Frontal cortex (tissue), 4 donors: ENCODE data around the gene TMEM270. TPM values are rescaled to one million over a fixed set of nuclear protein-coding genes. Genes with fewer than 3 reads are reported as not detected.
"Not testable (repeated sequence)": the region's sequence is repeated elsewhere in the genome, so short reads cannot be mapped to it uniquely, and the experiment has no call there.

ENCODE experiments used
- DNase-seq, 2 donors: peaks; one replicate each; pipeline ENCODE4 v3.0.0; 2012; ENCODE audit warnings: low spot score in 2 of 2
- FAIRE-seq: peaks from 2 replicates; lab custom pipeline; 2012; peaks lifted over from hg19 to GRCh38; lab: Jason Lieb, UNC
- total RNA-seq: library from RNA; depleted of rRNA; stranded (reverse); fragments of >200 nt; gene quantifications from one replicate; pipeline ENCODE4 v1.2.3, GENCODE V29; 2014
- donor health status: control.
- donor health status: control.
- donor health status: control.

TMEM270 gene, protein sequence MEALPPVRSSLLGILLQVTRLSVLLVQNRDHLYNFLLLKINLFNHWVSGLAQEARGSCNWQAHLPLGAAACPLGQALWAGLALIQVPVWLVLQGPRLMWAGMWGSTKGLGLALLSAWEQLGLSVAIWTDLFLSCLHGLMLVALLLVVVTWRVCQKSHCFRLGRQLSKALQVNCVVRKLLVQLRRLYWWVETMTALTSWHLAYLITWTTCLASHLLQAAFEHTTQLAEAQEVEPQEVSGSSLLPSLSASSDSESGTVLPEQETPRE
- total RNA-seq = not detected

DNA sequence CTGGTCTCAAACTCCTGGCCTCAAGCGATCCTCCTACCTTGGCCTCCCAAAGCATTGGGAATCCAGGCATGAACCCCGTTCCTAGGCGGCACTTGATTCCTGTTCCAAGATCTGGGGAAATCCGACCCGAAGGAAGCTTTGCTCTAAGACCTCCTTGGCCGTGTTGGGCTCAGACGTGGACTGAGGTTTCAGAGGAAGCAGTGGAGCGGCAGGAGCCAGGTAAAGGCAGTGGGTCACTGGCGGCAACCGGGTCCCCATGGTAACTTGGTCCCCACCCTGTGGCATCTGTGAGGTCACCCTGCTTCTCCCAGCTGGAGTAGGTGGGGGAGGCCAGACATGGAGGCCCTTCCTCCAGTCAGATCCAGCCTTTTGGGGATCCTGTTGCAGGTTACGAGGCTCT is at the start of gene TMEM270:
Gene TMEM270 (plus strand): TSS at position 301 of the 400 bp plus-strand sequence. CDS start 36 bp downstream, at position 337.
- no peak for FAIRE-seq
- no peak for DNase-seq

DNA sequence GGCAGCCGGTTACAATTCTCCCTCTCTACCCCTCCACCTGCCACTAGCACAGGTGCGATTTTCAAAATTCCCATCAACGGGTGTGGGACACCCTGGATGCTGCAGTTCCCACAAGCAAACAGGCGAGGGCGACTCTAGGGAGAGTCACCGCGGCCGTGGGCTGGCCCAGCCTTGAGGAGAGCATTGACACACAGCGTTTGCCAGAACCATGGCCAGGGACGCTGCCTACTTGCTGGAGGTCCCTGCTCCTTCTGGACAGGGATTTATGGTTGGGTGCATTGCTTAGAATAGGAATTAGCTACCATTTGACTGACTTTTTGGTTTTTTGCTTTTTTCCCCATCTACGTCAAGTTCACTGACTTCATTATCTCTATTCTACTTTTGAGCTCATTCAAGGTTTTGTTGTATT is 49.2 kb upstream of the TMEM270 start:
- DNase-seq (no peak), FAIRE-seq (no peak)

DNA sequence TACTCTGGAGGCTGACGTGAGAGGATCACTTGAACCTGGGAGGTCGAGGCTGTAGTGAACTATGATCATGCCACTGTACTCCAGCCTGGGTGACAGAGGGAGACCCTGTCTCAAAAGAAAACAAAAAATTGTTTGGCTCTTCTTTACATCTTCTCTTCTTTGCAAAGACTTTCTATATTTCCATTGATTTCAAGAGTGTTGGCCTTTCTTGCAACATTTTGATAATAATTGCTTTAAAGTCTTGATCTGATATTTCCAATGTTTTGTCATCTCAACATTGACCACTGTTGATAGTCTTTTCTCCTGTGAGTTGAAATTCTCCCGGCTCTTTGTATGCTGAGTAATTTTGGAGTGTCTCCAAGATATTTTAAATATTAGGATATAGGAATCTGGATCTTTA is 48.0 kb upstream of the TMEM270 start:
- no peak for DNase-seq
- FAIRE-seq = no peak

DNA sequence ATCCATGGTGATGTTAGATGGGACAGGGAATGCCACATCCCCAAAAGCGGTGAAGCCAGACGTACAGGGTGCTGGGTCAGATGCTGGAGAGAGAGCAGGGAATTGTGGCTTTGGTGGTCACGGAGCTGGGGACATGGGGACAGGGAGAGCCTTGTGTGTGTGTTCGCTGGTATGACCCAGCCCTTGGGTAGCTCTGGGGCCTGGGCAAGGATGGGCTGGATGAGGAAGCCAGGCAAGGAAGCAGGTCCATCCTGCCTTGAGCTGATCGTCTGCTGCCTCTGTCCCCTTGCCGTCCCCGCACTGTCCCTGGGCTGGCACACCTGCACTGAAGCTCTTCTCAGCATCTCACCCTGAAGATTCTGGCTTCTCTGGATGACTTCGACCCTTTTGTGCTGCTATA is 45.5 kb upstream of the TMEM270 start:
- FAIRE-seq = no peak

DNA sequence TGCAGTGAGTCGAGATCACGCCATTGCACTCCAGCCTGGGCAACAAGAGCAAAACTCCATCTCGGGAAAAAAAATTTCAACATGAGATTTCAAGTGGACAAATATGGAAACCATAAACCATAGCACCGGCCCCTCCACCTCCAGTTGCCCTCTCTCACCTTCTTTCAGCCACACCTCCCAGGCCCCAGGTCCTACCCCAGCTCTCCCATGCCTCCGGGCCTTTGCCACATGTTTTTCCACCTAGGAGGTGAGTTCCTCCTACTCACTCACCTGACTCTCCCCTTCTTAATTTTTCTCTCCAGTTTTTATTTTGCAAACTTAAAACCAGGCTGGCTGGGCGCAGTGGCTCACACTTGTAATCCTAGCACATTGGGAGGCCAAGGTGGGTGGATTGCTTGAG is 43.8 kb upstream of the TMEM270 start:
- FAIRE-seq (no peak), DNase-seq (no peak)

More for the DNA sequence above, 45.5 kb upstream of the TMEM270 start:
- no peak for DNase-seq

DNA sequence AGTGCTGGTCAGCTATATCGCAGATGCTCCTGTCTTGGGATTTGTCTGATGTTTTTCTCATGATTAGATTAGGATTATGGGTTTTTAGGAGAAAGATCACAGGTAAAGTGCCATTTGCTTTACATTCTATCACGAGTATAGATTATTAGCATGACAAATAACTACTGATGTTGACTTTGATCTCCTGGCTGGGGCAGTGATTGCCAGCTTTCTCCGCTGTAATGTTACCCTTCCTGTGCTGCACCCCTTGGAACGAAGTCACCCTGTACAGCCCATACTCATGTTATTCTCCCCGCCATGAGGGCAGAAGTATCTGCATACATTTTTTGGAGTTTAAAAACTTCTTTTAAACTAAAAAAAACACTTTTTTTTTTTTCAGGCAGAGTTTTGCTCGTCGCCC is 40.9 kb upstream of the TMEM270 start:
- FAIRE-seq = no peak
- DNase-seq = no peak

DNA sequence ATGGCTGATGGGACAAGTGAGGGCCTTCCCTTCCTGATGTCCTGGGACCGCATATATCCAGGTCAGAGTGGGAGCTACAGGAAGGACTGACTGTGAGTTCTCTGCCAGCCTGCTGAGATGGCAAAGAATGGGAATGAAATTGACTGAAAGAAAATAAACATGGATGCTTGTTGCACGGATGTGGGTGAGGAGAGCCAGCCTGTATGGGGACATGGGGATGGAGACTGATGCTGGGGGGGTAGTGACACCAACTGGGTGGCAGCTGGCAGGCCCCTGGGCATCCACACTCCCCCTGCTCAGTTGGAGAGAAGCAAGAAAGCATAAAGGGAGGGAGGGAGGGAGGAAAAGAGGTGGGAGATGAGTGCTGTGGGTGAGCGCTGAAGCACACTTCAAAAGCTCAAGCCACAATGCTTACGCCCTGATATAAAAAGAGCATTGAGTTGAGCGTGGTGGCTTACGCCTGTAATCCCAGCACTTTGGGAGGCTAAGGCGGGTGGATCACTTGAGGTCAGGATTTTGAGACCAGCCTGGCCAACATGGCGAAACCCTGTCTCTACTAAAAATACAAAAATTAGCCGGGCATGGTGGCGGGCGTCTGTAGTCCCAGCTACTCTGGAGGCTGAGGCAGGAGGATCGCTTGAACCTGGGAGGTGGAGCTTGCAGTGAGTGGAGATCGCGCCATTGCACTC is 39.2 kb upstream of the TMEM270 start:
- not testable (repeated sequence) for FAIRE-seq, DNase-seq

DNA sequence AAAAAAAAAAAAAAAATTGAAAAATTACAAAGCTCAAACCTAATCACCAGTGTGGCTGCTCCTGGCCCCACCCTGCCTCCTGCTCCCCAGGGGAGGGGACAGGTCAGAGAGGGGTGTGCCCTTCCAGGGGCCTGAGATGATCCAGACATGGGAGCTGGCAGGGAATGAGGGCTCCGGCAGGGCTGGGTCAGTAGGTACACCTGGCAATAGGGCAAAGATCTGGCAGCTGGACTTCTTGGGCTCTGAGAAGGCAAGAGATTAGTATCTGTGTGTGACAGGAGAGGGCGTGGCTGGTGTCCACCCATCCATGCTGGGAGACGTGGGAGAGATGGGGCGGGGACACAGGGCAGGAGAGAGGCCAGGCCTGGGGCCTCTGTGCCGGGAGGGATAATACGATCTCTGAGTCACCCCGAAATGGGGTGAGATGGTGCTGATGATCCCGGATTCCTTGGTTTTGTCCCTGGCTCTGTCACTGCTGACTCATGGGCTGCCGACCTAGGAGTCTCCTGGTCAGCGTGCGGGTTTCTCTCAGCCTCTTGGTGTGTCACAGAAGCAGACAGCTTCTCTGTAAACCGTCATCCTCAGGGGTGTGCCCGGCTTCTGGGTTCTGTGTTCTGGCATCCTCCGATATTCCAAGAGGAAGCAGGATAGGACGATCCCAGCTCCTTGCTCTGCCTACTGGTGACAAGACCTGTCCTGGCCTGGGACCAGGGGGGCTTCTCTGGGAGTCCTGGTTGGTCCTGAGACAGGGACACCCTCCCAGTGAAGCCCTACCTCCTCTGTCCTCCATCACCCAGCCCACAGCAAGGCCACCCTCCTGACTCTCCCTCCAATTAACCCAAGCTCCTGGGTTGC is 38.4 kb upstream of the TMEM270 start:
- FAIRE-seq (no peak), DNase-seq (no peak)

DNA sequence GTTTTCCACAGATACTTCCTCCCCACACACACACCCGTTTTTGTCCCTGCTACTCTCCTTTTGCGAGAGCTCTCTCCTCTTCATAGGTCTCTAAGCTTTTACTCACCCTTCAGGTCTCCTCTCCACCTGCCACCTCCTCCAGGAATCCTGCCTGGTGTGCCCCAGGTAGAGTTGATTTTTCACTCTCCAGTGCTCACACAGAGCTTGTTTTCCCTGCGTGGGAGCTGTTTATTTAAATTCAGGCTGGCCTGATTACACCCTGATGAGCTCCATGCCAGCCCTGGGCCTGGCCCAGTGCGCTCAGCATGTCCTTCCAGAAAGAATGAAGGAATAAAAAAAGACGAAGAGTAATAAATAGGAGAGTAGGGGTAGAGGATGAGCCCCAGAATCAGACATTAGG is 37.7 kb upstream of the TMEM270 start:
- FAIRE-seq = no peak
- no peak for DNase-seq

DNA sequence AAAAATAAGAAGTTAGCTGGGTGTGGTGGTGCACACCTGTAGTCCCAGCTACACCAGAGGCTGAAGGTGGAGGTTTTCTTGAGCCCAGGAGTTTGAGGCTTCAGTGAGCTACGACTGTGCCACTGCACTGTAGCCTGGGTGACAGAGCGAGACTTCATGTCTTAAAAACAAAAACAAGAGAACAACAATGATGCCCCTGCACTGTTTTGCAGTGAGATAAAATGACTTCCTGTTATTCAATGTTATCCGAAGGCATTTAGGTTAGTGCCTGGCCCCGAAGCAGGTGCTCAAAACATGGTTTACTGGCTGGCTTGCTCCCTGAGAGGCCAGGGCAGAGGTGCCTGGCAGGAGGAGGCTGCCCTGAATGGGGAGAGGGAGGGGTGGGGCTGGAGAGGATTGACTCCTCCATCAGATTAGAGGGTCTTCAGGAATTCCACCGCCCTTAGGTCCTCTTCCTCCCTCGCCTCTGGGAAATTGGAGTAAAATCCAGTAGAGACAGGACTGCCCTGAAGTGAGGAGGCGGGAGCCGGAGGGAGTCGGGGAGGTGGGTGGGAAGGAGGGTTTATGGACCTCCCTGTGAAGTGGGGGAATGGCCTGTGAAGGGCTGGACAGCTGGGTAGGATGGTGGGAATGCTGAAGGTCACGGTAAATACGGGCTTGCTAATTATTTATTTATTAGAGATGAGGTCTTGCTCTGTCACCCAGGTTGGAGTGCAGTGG is 36.9 kb upstream of the TMEM270 start:
- FAIRE-seq (no peak), DNase-seq (no peak)

DNA sequence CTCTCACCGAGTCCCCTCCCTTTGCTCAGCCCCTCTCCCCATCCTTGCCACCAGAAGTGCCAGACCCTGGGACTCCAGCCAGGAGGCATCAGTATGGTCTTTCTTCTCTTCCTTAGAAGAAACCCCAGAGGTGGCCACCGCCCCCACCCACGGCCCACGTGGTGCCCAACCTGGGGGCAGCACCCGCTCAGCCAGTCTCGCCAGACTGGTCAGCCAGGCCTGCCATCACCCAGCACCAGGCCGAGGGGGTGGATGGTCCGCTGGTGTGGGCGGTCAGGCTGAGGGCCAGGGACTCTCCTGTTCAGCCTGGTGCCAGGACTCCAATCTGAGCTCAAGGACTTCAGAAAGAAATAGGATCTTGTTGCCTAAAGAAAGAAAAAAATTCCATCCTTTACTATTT is 36.0 kb upstream of the TMEM270 start:
- FAIRE-seq = no peak
- no peak for DNase-seq

DNA sequence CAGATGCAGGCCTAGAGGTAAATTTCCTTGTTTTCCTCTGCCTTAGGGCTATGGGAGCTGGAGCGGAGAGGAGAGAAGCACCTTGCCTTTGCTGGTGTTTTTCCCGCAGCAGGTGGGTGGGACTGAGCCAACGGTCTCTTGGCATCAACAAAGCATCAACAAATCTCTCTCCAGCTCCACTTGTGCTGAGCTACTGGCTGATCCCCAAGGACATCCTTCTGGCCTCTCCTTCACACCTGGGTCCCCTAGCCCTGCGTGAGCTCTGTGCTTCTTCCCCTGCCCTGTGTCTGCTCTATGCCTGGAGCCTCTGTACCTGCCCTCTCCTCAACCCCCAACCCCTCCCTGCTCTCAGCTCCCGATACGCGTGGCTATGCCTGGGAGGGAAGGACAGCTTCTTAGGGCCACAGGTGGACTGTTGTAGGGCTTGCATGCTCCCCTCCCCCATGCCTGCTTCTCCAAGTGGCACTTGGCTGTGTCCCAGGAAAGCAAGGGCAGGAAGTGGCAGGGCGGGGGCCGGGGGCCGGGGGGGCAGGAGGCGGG is 33.3 kb upstream of the TMEM270 start:
- FAIRE-seq = no peak
- DNase-seq = no peak

DNA sequence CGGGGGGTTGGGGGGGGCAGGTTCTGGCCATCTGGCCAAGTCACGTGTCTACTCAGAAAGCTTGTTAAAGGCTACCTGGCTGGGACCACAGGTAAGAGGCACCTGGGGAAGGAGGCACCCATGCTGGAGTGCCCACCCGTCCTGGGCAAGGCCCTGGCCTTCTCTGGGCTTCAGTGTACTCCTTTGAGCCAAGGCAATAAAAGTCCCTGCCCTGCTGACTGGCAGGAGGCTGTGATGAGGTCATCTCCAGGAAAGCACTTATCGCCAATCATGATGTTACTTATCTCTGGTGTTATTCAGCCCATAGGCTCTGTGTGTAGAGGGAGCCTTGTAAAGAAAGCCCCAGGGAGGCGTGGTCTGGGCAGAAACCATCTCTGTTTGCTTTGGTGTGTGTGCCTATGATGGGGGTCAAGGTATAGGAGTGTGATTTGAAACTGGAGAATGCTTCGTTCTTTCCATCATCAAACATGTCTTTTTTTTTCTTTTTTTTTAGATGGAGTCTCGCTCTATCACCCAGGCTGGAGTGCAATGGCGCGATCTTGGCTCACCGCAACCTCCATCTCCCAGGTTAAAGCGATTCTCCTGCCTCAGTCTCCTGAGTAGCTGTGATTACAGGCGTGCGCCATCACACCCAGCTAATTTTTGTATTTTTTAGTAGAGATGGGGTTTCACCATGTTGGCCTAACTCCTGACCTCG is 32.7 kb upstream of the TMEM270 start:
- FAIRE-seq (no peak), DNase-seq (no peak)

DNA sequence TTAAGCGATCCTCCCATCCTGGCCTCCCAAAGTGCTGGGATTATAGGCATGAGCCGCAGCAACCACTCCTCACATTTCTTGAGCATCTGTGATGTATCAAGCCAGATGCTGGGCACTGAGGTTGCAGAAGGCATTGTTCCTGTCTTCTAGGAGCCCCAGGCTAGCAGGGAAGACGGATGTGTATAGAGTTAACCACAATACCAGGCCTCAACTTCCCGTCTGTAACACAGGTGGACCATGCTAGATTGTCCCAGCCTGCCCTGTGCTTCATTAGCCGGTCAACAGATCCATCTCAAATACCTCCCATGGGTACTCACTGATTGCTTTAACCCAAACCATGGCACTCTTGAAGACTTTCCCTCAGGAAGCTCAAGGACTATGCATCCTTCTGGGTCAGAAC is 32.0 kb upstream of the TMEM270 start:
- DNase-seq (no peak), FAIRE-seq (no peak)

DNA sequence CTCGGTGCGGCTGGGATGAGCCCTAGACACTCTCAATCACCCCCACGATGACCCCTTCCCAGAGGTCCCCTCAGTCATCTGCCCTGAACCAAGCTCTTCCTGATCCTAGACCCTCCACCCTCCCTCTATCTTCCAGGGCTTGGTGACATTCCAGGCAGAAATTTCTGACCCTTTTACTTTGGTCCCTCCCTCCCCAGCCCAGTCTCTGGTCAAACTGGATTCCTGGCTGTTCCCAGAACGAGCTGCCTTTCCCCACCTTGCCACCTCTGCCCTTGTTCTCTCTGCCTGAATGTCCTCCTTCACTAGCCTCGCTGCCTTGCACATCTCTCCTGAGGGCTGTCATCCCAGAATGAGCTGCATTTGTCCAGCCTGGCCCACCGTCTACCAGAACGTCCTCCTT is 31.5 kb upstream of the TMEM270 start:
- no peak for FAIRE-seq
- DNase-seq = no peak

DNA sequence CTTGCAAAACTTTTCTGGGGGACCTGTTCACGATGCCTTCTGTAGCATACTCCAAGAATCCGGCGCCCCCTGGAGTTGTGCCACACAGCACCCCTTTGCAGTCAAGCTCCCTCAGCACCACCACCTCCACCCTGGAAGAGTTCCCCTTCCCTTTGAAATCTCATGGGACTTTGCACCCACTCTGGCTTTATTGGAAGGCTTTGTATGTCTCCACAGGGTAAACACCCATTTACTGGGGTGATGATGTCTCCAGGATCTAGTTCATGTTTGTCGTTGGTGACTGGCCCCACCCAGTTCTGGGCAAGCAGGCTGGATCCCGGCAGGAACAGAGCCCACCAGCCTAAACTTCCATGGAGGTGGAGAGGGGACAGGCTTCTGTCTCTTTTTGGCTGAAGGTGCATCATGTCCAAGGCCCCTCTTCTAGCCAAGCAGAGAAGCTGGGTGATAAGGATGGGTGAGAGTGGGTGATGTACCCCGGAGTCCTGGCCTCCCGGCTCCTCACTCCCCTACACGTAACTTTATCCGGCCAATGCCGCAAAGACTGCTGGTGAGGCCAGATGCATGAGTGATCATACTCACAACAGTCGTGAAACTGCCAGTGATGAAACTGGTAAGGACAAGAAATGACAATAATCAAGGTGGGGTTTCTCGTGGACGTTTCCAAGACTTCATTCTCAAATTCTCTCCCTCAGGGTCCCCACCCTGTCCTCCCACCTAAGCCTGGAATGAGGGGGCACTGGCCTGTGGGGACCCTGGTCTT is 30.9 kb upstream of the TMEM270 start:
- FAIRE-seq (no peak), DNase-seq (no peak)

DNA sequence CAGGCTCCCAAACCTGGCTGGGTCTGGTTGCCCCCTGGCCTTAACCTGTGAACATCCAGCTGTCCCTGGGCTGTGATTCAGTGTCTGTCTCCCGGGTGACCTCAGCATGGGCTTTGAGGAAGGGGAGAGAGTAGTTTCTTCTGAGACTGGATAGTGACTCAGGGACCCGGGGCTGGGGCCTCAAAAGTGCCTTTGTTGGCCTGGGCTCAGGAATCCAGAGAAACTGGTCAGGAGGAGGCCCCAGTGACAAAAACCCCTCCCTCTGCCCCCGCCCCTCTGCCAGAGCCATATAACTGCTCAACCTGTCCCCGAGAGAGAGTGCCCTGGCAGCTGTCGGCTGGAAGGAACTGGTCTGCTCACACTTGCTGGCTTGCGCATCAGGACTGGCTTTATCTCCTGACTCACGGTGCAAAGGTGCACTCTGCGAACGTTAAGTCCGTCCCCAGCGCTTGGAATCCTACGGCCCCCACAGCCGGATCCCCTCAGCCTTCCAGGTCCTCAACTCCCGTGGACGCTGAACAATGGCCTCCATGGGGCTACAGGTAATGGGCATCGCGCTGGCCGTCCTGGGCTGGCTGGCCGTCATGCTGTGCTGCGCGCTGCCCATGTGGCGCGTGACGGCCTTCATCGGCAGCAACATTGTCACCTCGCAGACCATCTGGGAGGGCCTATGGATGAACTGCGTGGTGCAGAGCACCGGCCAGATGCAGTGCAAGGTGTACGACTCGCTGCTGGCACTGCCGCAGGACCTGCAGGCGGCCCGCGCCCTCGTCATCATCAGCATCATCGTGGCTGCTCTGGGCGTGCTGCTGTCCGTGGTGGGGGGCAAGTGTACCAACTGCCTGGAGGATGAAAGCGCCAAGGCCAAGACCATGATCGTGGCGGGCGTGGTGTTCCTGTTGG is 30.0 kb upstream of the TMEM270 start, which contains the start of gene CLDN4:
Gene CLDN4 (plus strand): TSS at position 316 of the 903 bp plus-strand sequence. CDS start 206 bp downstream, at position 522.
- FAIRE-seq (no peak), DNase-seq (no peak)

DNA sequence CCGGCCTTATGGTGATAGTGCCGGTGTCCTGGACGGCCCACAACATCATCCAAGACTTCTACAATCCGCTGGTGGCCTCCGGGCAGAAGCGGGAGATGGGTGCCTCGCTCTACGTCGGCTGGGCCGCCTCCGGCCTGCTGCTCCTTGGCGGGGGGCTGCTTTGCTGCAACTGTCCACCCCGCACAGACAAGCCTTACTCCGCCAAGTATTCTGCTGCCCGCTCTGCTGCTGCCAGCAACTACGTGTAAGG is 29.4 kb upstream of the TMEM270 start:
- FAIRE-seq (no peak), DNase-seq (no peak)
